OCI-LY3 (cell line): ENCODE results near the gene PPARG.

Experiments used
- CTCF ChIP-seq: fragments of 200-600, 300-600 bp; sonication (generic); IDR thresholded peaks from 2 replicates; pipeline ENCODE4 v1.5.1; 2014; ENCODE audit warnings: antibody characterized with exemption, low read length, low read depth
- EZH2phosphoT487 ChIP-seq: fragments of 200-600 bp; shearing (Covaris generic); IDR thresholded peaks from 2 replicates; pipeline ENCODE4 v1.6.1; 2018; ENCODE audit warnings: antibody characterized with exemption, mixed run types, low read depth

GRCh38 chr3:12335421-12335820, 46.6 kb downstream of the PPARG start:
- TF ChIP-seq CTCF (no peak), EZH2phosphoT487 (no peak)
